Measurements from ENCODE around the gene IRS1. TPM values are rescaled to one million over a fixed set of nuclear protein-coding genes. Genes with fewer than 3 reads are reported as not detected.

Gene IRS1
- total RNA-seq, 1 donor from 2014 or later = 10.6 TPM

- Histone ChIP-seq H3K27ac (no peak overlapping the region), H3K27me3 (no peaks in the 10 kb centered on the region), H3K4me3 (no peak overlapping the region), H3K36me3 (no peaks in the 10 kb centered on the region), H3K9me3 (no peaks in the 10 kb centered on the region), H3K4me1 (no peaks in the 10 kb centered on the region)
- DNase-seq = no peak
- intact Hi-C loops (cut with DNase I) = no loop called here
- no peak for TF ChIP-seq CTCF (IDR thresholded peaks at IDR 0.05)
- no peak for ATAC-seq
These were observed 67.0 kb downstream of the IRS1 start for GRCh38 chr2:226732478-226733188.

GRCh38 chr2:226730481-226730880 is 69.1 kb downstream of the IRS1 start:
- Histone ChIP-seq H3K27me3 (no peaks in the 10 kb centered on the region), H3K4me1 (peaks cover 2% of the 10 kb centered on the region), H3K9me3 (no peaks in the 10 kb centered on the region), H3K27ac (no peak overlapping the region), H3K4me3 (no peak overlapping the region), H3K36me3 (no peaks in the 10 kb centered on the region)
- intact Hi-C loops (cut with DNase I) = no loop called here
- no peak for TF ChIP-seq CTCF (IDR thresholded peaks at IDR 0.05)
- peak; percentile 55 for ATAC-seq
- DNase-seq = no peak

- no peaks in the 10 kb centered on the region for H3K27me3 ChIP-seq
- H3K9me3 ChIP-seq = no peaks in the 10 kb centered on the region
- intact Hi-C loops (cut with DNase I) = no loop called here
- peaks cover 17% of the 10 kb centered on the region for H3K4me1 ChIP-seq
- ATAC-seq (no peak), DNase-seq (no peak)
- no peak overlapping the region for H3K27ac ChIP-seq
- no peak for TF ChIP-seq CTCF (IDR thresholded peaks at IDR 0.05)
- H3K36me3 ChIP-seq = no peaks in the 10 kb centered on the region
- H3K4me3 ChIP-seq = no peak overlapping the region
These were observed 70.6 kb downstream of the IRS1 start for GRCh38 chr2:226728996-226729395.

DNA sequence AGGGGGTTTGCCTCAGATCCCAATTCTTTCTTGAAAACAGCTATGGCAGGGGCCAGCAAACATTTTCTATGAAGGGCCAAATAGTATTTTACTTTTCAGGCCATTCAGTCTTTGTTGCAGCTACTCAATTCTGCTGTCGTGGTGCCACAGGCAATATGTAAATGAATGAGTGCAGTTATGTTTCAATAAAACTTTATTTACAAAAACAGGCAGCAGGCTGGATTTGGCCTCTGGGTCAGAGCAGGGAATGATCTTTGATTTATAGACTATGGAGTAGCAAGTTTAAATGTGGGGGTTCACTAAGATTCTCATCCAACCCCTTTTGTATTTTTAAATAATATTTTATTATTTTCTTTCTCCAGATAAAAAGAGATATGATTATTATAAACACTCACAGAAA is 72.4 kb downstream of the IRS1 start:
- intact Hi-C loops (cut with DNase I) = no loop called here
- DNase-seq = no peak

DNA sequence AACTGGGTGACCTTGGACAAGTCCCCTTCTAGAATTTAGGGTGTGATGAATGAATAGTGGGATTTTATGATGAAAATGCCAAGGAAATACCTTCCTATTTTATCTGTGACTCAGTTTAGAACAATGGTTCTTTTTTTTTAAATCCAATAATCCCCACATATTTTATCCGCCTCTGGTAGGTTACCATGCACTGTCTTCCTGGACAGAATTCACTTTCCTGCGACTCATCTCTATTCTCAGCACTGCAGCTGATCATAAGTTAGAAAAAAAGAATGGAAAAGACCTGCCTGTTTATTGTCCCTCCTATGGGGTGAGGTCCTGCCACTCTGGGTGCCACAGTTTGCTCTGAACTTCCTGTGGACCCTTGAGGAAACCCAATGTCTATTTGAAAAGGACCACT is 73.1 kb downstream of the IRS1 start:
- intact Hi-C loops (cut with DNase I) = no loop called here
- no peak for DNase-seq
- H3K27me3 ChIP-seq = no peaks in the 10 kb centered on the region
- H3K36me3 ChIP-seq = no peaks in the 10 kb centered on the region
- TF ChIP-seq CTCF (IDR thresholded peaks at IDR 0.05) = no peak
- H3K9me3 ChIP-seq = no peaks in the 10 kb centered on the region
- no peak overlapping the region for H3K4me3 ChIP-seq
- no peak for ATAC-seq
- H3K27ac ChIP-seq = no peak overlapping the region
- H3K4me1 ChIP-seq = peaks cover 19% of the 10 kb centered on the region

More for the DNA sequence above, 72.4 kb downstream of the IRS1 start:
- H3K4me3 ChIP-seq = no peak overlapping the region
- no peak for ATAC-seq
- H3K27me3 ChIP-seq = no peaks in the 10 kb centered on the region
- H3K4me1 ChIP-seq = peaks cover 19% of the 10 kb centered on the region
- no peaks in the 10 kb centered on the region for H3K36me3 ChIP-seq
- no peak for TF ChIP-seq CTCF (IDR thresholded peaks at IDR 0.05)
- H3K9me3 ChIP-seq = no peaks in the 10 kb centered on the region
- H3K27ac ChIP-seq = no peak overlapping the region
